ENCODE data around the gene APBB2.

GRCh38 chr4:41189666-41190065, 24.7 kb downstream of the APBB2 start:
- TF ChIP-seq CTCF (IDR thresholded peaks at IDR 0.05 in 2 of 3, conservative IDR thresholded peaks at IDR 0.05 in 1 of 3; ENCODE audit: control insufficient read depth in 2 of 3, extremely low read depth in 1 of 3, insufficient read depth in 1 of 3, low read depth in 3 of 3, low read length in 3 of 3) (no peak), ZBTB33 (IDR thresholded peaks at IDR 0.05) (no peak), POLR2A (IDR thresholded peaks at IDR 0.05; ENCODE audit: low read depth, low read length) (no peak), RFX5 (IDR thresholded peaks at IDR 0.05; ENCODE audit: low read depth, low read length) (no peak), BCLAF1 (IDR thresholded peaks at IDR 0.05) (no peak), SIN3A (IDR thresholded peaks at IDR 0.05; ENCODE audit: low read depth, low read length) (no peak), KDM1A (IDR thresholded peaks at IDR 0.05; ENCODE audit: borderline replicate concordance) (no peak), BMI1 (IDR thresholded peaks at IDR 0.05; ENCODE audit: borderline replicate concordance) (no peak), MXI1 (IDR thresholded peaks at IDR 0.05; ENCODE audit: low read depth, low read length) (no peak), CUX1 (IDR thresholded peaks at IDR 0.05; ENCODE audit: insufficient replicate concordance, low read depth, low read length) (no peak), POLR2AphosphoS5 (IDR thresholded peaks at IDR 0.05; ENCODE audit: low read length) (no peak)
